Keratinocyte (primary cell): ENCODE data around the gene SYNE2.

Experiments
- CTCF ChIP-seq, 3 experiments: IDR thresholded peaks in 1 of 3; conservative IDR thresholded peaks in 1 of 3; optimal IDR thresholded peaks in 1 of 3; 2 replicates in 2 of 3; 3 replicates in 1 of 3; pipeline versions ENCODE3 to v1.5.1; 2011; ENCODE audit warnings: low read length in 3 of 3, mild to moderate bottlenecking in 3 of 3, moderate library complexity in 2 of 3, control low read depth in 1 of 3, inconsistent platforms in 1 of 3; ENCODE audit not compliant: insufficient read depth in 2 of 3; ENCODE audit errors: extremely low read depth in 1 of 3
- EZH2 ChIP-seq: IDR thresholded peaks from one replicate; pipeline ENCODE4 v1.6.1; 2012; ENCODE audit warnings: inconsistent platforms, mild to moderate bottlenecking, low read length, moderate library complexity

GRCh38 chr14:63857466-63858030, 4.7 kb downstream of the SYNE2 start:
- no peak for TF ChIP-seq CTCF (optimal IDR thresholded peaks at IDR 0.05 in 1 of 3, IDR thresholded peaks at IDR 0.05 in 1 of 3, conservative IDR thresholded peaks at IDR 0.05 in 1 of 3; ENCODE audit: extremely low read depth in 1 of 3, insufficient read depth in 2 of 3, low read length in 3 of 3)
- TF ChIP-seq EZH2: no peak
